SJCRH30 (cell line): Measurements from ENCODE around the gene ARHGAP23. TPM values are rescaled to one million over a fixed set of nuclear protein-coding genes. Genes with fewer than 3 reads are reported as not detected.

ENCODE experiments used
- DNase-seq, 2 experiments: peaks; one replicate each; pipeline ENCODE4 v3.0.0-alpha.2; 2015 to 2020
- H3K27ac ChIP-seq: fragments of 250-450 bp; sonication (Bioruptor Pico); 2 replicates; pipeline ENCODE4 v1.5.1; 2020; ENCODE audit warnings: mild to moderate bottlenecking, moderate library complexity
- H3K27me3 ChIP-seq: fragments of 250-450 bp; sonication (Bioruptor Pico); 2 replicates; pipeline ENCODE4 v1.5.1; 2020; ENCODE audit warnings: mild to moderate bottlenecking, moderate library complexity
- H3K36me3 ChIP-seq: fragments of 250-450 bp; sonication (Bioruptor Pico); 2 replicates; pipeline ENCODE4 v1.5.1; 2020; ENCODE audit warnings: mild to moderate bottlenecking, moderate library complexity
- H3K4me1 ChIP-seq: fragments of 250-450 bp; sonication (Bioruptor Pico); 2 replicates; pipeline ENCODE4 v1.5.1; 2020; ENCODE audit warnings: mild to moderate bottlenecking, moderate library complexity
- H3K4me3 ChIP-seq: fragments of 250-450 bp; sonication (Bioruptor Pico); 2 replicates; pipeline ENCODE4 v1.5.1; 2020; ENCODE audit warnings: mild to moderate bottlenecking, moderate library complexity
- H3K9me3 ChIP-seq: fragments of 250-450 bp; sonication (Bioruptor Pico); replicated peaks from 2 replicates; pipeline ENCODE4 v1.5.1; 2020; ENCODE audit warnings: mild to moderate bottlenecking, moderate library complexity
- total RNA-seq: library from RNA; depleted of rRNA; stranded (reverse); fragments of >200 nt; shearing (Covaris generic); gene quantifications from 2 replicates; pipeline ENCODE4 v1.2.3, GENCODE V29; 2014

The ARHGAP23 gene
- total RNA-seq, 1 experiment from 2014 or later, result 35.7 TPM

- no peaks in the 10 kb centered on the region for H3K36me3 ChIP-seq
Measured at GRCh38 chr17:38416840-38417209, 11.4 kb upstream of the ARHGAP23 start.

GRCh38 chr17:38417210-38417951 is 10.9 kb upstream of the ARHGAP23 start:
- no peaks in the 10 kb centered on the region for H3K36me3 ChIP-seq
- H3K27me3 ChIP-seq, result peaks cover 13% of the 10 kb centered on the region
- H3K4me1 ChIP-seq, result peaks cover 24% of the 10 kb centered on the region
- H3K27ac ChIP-seq, result no peak overlapping the region
- DNase-seq, result no peak
- no peak overlapping the region for H3K4me3 ChIP-seq
- H3K9me3 ChIP-seq, result no peaks in the 10 kb centered on the region

More at GRCh38 chr17:38416840-38417209, 11.4 kb upstream of the ARHGAP23 start:
- H3K27me3 ChIP-seq, result peaks cover 13% of the 10 kb centered on the region
- no peak overlapping the region for H3K27ac ChIP-seq
- H3K4me3 ChIP-seq, result no peak overlapping the region
- peaks cover 18% of the 10 kb centered on the region for H3K4me1 ChIP-seq
- no peak for DNase-seq
- no peaks in the 10 kb centered on the region for H3K9me3 ChIP-seq

- Histone ChIP-seq H3K4me1 (peaks cover 29% of the 10 kb centered on the region), H3K36me3 (no peaks in the 10 kb centered on the region), H3K4me3 (no peak overlapping the region), H3K9me3 (no peaks in the 10 kb centered on the region), H3K27ac (no peak overlapping the region), H3K27me3 (peaks cover 13% of the 10 kb centered on the region)
- no peak for DNase-seq
Measured at GRCh38 chr17:38418062-38418692, 10.1 kb upstream of the ARHGAP23 start.

- no peaks in the 10 kb centered on the region for H3K36me3 ChIP-seq
- no peaks in the 10 kb centered on the region for H3K9me3 ChIP-seq
- peaks cover 29% of the 10 kb centered on the region for H3K4me1 ChIP-seq
- DNase-seq, result no peak
- H3K27me3 ChIP-seq, result peaks cover 13% of the 10 kb centered on the region
- H3K27ac ChIP-seq, result no peak overlapping the region
- H3K4me3 ChIP-seq, result peak overlapping the region; percentile 47
Measured at GRCh38 chr17:38418693-38419507, 9.4 kb upstream of the ARHGAP23 start.

- Histone ChIP-seq H3K9me3 (no peaks in the 10 kb centered on the region), H3K36me3 (no peaks in the 10 kb centered on the region), H3K27ac (no peak overlapping the region), H3K4me3 (peak overlapping the region; percentile 47), H3K27me3 (peaks cover 13% of the 10 kb centered on the region), H3K4me1 (peaks cover 29% of the 10 kb centered on the region)
- peak in 1 of 2 experiments; percentile 21 for DNase-seq
Measured at GRCh38 chr17:38419508-38419981, 8.7 kb upstream of the ARHGAP23 start.

GRCh38 chr17:38420518-38420917 is 7.7 kb upstream of the ARHGAP23 start:
- Histone ChIP-seq H3K27ac (no peak overlapping the region), H3K9me3 (no peaks in the 10 kb centered on the region), H3K4me1 (peaks cover 27% of the 10 kb centered on the region), H3K4me3 (no peak overlapping the region), H3K36me3 (no peaks in the 10 kb centered on the region), H3K27me3 (peaks cover 13% of the 10 kb centered on the region)
- DNase-seq, result no peak

- Histone ChIP-seq H3K27me3 (peaks cover 13% of the 10 kb centered on the region), H3K27ac (no peak overlapping the region), H3K9me3 (no peaks in the 10 kb centered on the region), H3K36me3 (no peaks in the 10 kb centered on the region), H3K4me3 (peak overlapping the region; percentile 11), H3K4me1 (peaks cover 24% of the 10 kb centered on the region)
- DNase-seq, result peak; percentile 76 to 78
Measured at GRCh38 chr17:38421171-38421841, 7.0 kb upstream of the ARHGAP23 start.

- H3K9me3 ChIP-seq, result no peaks in the 10 kb centered on the region
- peaks cover 13% of the 10 kb centered on the region for H3K27me3 ChIP-seq
- H3K4me1 ChIP-seq, result peaks cover 24% of the 10 kb centered on the region
- peak overlapping the region; percentile 11 for H3K4me3 ChIP-seq
- peak; percentile 50 to 60 for DNase-seq
- no peak overlapping the region for H3K27ac ChIP-seq
- H3K36me3 ChIP-seq, result no peaks in the 10 kb centered on the region
Measured at GRCh38 chr17:38421871-38422827, 6.1 kb upstream of the ARHGAP23 start.

- H3K27me3 ChIP-seq, result 0 out of 2 replicates have a peak, but pooled peaks cover 2% of the 10 kb centered on the region
- H3K4me3 ChIP-seq, result no peak overlapping the region
- no peaks in the 10 kb centered on the region for H3K9me3 ChIP-seq
- H3K27ac ChIP-seq, result no peak overlapping the region
- H3K4me1 ChIP-seq, result peaks cover 24% of the 10 kb centered on the region
- no peak for DNase-seq
- no peaks in the 10 kb centered on the region for H3K36me3 ChIP-seq
Measured at GRCh38 chr17:38424297-38424972, 3.8 kb upstream of the ARHGAP23 start.

GRCh38 chr17:38425031-38425430 is 3.2 kb upstream of the ARHGAP23 start:
- Histone ChIP-seq H3K27ac (no peak overlapping the region), H3K27me3 (no peaks in the 10 kb centered on the region), H3K4me3 (no peak overlapping the region), H3K36me3 (no peaks in the 10 kb centered on the region), H3K4me1 (peaks cover 18% of the 10 kb centered on the region), H3K9me3 (no peaks in the 10 kb centered on the region)
- no peak for DNase-seq

GRCh38 chr17:38425744-38426143 is 2.5 kb upstream of the ARHGAP23 start:
- Histone ChIP-seq H3K4me1 (peaks cover 15% of the 10 kb centered on the region), H3K27me3 (no peaks in the 10 kb centered on the region; the same call in 1 of the 2 replicates), H3K36me3 (no peaks in the 10 kb centered on the region), H3K4me3 (no peak overlapping the region), H3K9me3 (no peaks in the 10 kb centered on the region), H3K27ac (no peak overlapping the region)
- no peak for DNase-seq

- DNase-seq, result no peak
- Histone ChIP-seq H3K36me3 (no peaks in the 10 kb centered on the region), H3K4me3 (no peak overlapping the region), H3K9me3 (no peaks in the 10 kb centered on the region), H3K27me3 (no peaks in the 10 kb centered on the region; the same call in 1 of the 2 replicates), H3K4me1 (peaks cover 15% of the 10 kb centered on the region), H3K27ac (no peak overlapping the region)
Measured at GRCh38 chr17:38426441-38426840, 1.8 kb upstream of the ARHGAP23 start.
